HepG2 (cell line): Measurements from ENCODE around the gene GAN. TPM values are rescaled to one million over a fixed set of nuclear protein-coding genes. Genes with fewer than 3 reads are reported as not detected.

Experiments
- ATAC-seq: fragments of 200-7000 bp; cut with Tn5 transposase; 3 replicates; pipeline ENCODE4 v1.9.1; 2020; ENCODE audit warnings: mild to moderate bottlenecking, moderate library complexity
- BruUV-seq: library from RNA; stranded (reverse); fragments of 400-500 nt; replicated peaks from 2 replicates; lab custom pipeline; 2021; lab: Mats Ljungman, UMichigan
- CTCF ChIA-PET: fragments of 300-600 bp; formaldehyde crosslinking; extraction: SDS; loops from one replicate; lab custom pipeline; 2021; ENCODE audit warnings: low total read pairs, inconsistent platforms, low intra/inter-chr PET ratio; lab: Yijun Ruan, JAX
- POLR2A ChIA-PET: fragments of 350-600 bp; sonication (Branson Sonifier 250); formaldehyde crosslinking; loops from one replicate; lab custom pipeline; 2020; ENCODE audit warnings: antibody characterized with exemption, inconsistent platforms; lab: Yijun Ruan, JAX
- DNase-seq: peaks from one replicate; pipeline ENCODE4 v3.0.0-alpha.2; 2015; ENCODE audit warnings: low spot score
- FAIRE-seq: peaks from 3 replicates; lab custom pipeline; 2011; peaks lifted over from hg19 to GRCh38; lab: Jason Lieb, UNC
- H2AFZ ChIP-seq: one replicate; pipeline ENCODE4 v1.6.1; 2011; ENCODE audit warnings: low read length, inconsistent platforms
- H3K27ac ChIP-seq: fragments of 300-600 bp; 3 replicates; pipeline ENCODE4 v1.8.0; 2011; ENCODE audit warnings: mixed run types, mild to moderate bottlenecking, mixed read lengths, low read length, inconsistent platforms; ENCODE audit not compliant: insufficient read depth; ENCODE audit errors: extremely low read length
- H3K27me3 ChIP-seq, 2 experiments: fragments of 200-600 bp in 1 of 2; 2 replicates in 1 of 2; 3 replicates in 1 of 2; pipeline versions ENCODE4 v1.6.0 to v1.8.0; 2011; ENCODE audit warnings: low read length in 2 of 2, mild to moderate bottlenecking in 2 of 2, moderate library complexity in 2 of 2, inconsistent platforms in 1 of 2; ENCODE audit not compliant: insufficient read depth in 2 of 2, control insufficient read depth in 1 of 2
- H3K36me3 ChIP-seq, 2 experiments: fragments of 200-600 bp in 1 of 2; replicated peaks in 1 of 2; 2 replicates in 1 of 2; 3 replicates in 1 of 2; pipeline versions ENCODE4 v1.5.1 to v1.8.0; 2011; ENCODE audit warnings: low read length in 2 of 2, inconsistent platforms in 1 of 2; ENCODE audit not compliant: insufficient read depth in 2 of 2, control insufficient read depth in 1 of 2
- H3K4me1 ChIP-seq: 2 replicates; pipeline ENCODE4 v1.5.1; 2012; ENCODE audit warnings: low read length, inconsistent platforms; ENCODE audit not compliant: insufficient read depth
- H3K4me2 ChIP-seq: 2 replicates; pipeline ENCODE4 v1.6.0; 2011; ENCODE audit warnings: low read depth, low read length, inconsistent platforms
- H3K4me3 ChIP-seq, 3 experiments: fragments of 200-600 bp in 1 of 3; sonication (generic), shearing (Covaris generic) in 1 of 3; replicated peaks in 1 of 3; 2 replicates each; pipeline ENCODE4 v1.5.1; 2011 to 2016; ENCODE audit warnings: low read length in 3 of 3, inconsistent platforms in 2 of 3, low read depth in 2 of 3, mild to moderate bottlenecking in 2 of 3, control low read depth in 1 of 3, mixed read lengths in 1 of 3; ENCODE audit not compliant: insufficient read depth in 1 of 3
- H3K79me2 ChIP-seq: one replicate; pipeline ENCODE4 v1.6.1; 2011; ENCODE audit warnings: low read length, inconsistent platforms; ENCODE audit not compliant: insufficient read depth
- H3K9ac ChIP-seq: 2 replicates; pipeline ENCODE4 v1.6.0; 2011; ENCODE audit warnings: mild to moderate bottlenecking, low read depth, low read length, inconsistent platforms; ENCODE audit not compliant: insufficient read depth
- H3K9me3 ChIP-seq: 2 replicates; pipeline ENCODE4 v1.5.1; 2012; ENCODE audit warnings: mild to moderate bottlenecking, low read length
- H4K20me1 ChIP-seq: 2 replicates; pipeline ENCODE4 v1.6.0; 2011; ENCODE audit warnings: inconsistent platforms, mild to moderate bottlenecking, low read length, moderate library complexity; ENCODE audit not compliant: insufficient read depth
- BCL6 ChIP-seq: IDR thresholded peaks from 2 replicates; pipeline ENCODE4 v1.6.1; 2016; ENCODE audit warnings: missing genetic modification reagents, missing compliant biosample characterization
- ISX ChIP-seq: sonication (generic); formaldehyde crosslinking; conservative IDR thresholded peaks from 2 replicates; pipeline ENCODE4 v1.5.0; 2020; ENCODE audit warnings: missing genetic modification reagents
- KMT2A ChIP-seq: sonication (generic); formaldehyde crosslinking; IDR thresholded peaks from 2 replicates; pipeline ENCODE4 v1.4.0; 2020; ENCODE audit warnings: missing genetic modification reagents
- PHF21A ChIP-seq: sonication (generic); formaldehyde crosslinking; IDR thresholded peaks from 2 replicates; pipeline ENCODE4 v1.5.0; 2020; ENCODE audit warnings: mild to moderate bottlenecking, missing genetic modification reagents
- RAD21 ChIP-seq: fragments of 450-650 bp; formaldehyde crosslinking; IDR thresholded peaks from 2 replicates; pipeline ENCODE4 v1.5.0; 2020; ENCODE audit warnings: mild to moderate bottlenecking
- SMAD1 ChIP-seq: sonication (generic); formaldehyde crosslinking; IDR thresholded peaks from 2 replicates; pipeline ENCODE4 v1.4.0; 2020; ENCODE audit warnings: missing genetic modification reagents, low read depth, mild to moderate bottlenecking, borderline replicate concordance
- SSRP1 ChIP-seq: IDR thresholded peaks from 2 replicates; pipeline ENCODE4 v1.6.1; 2016; ENCODE audit warnings: control low read depth
- TARDBP ChIP-seq: sonication (generic); formaldehyde crosslinking; IDR thresholded peaks from 2 replicates; pipeline ENCODE4 v1.8.0; 2022; ENCODE audit warnings: mild to moderate bottlenecking, missing genetic modification reagents
- TERF1 ChIP-seq: sonication (generic); formaldehyde crosslinking; IDR thresholded peaks from 2 replicates; pipeline ENCODE4 v1.8.0; 2022; ENCODE audit warnings: mild to moderate bottlenecking, missing genetic modification reagents, moderate library complexity
- ZBTB1 ChIP-seq: sonication (generic); formaldehyde crosslinking; IDR thresholded peaks from 2 replicates; pipeline ENCODE4 v1.4.0; 2020; ENCODE audit warnings: missing genetic modification reagents, borderline replicate concordance
- ZFP62 ChIP-seq: sonication (generic); formaldehyde crosslinking; IDR thresholded peaks from 2 replicates; pipeline ENCODE4 v1.4.0; 2020; ENCODE audit warnings: missing genetic modification reagents
- ZNF138 ChIP-seq: sonication (generic); formaldehyde crosslinking; IDR thresholded peaks from 2 replicates; pipeline ENCODE4 v1.5.0; 2020; ENCODE audit warnings: mild to moderate bottlenecking, low read depth, missing genetic modification reagents
- ZNF337 ChIP-seq: sonication (generic); formaldehyde crosslinking; IDR thresholded peaks from 2 replicates; pipeline ENCODE4 v1.5.1; 2020; ENCODE audit warnings: missing genetic modification reagents, low read depth, mild to moderate bottlenecking, borderline replicate concordance
- ZNF407 ChIP-seq: sonication (generic); formaldehyde crosslinking; IDR thresholded peaks from one replicate; pipeline ENCODE4 v1.5.1; 2020; ENCODE audit warnings: mild to moderate bottlenecking, missing genetic modification reagents; ENCODE audit errors: not compliant biosample characterization
- WGBS: methylation state at CpG from one replicate; pipeline ENCODE4 v1.1.6; 2017; ENCODE audit warnings: low lambda C conversion rate; 5-methylcytosine and 5-hydroxymethylcytosine counted together
- in situ Hi-C: cut with HindIII; loops from 2 replicates; pipeline ENCODE4 v1.10.0; 2017; ENCODE audit warnings: low pct_unique_long_range_greater_than_20kb; ENCODE audit not compliant: extremely low pct_ligation_motif_present
- intact Hi-C: fragments of 100-400 bp; cut with micrococcal nuclease; formaldehyde crosslinking; loops from one replicate; pipeline ENCODE4 v1.10.0; 2022; ENCODE audit not compliant: unreplicated experiment
- polyA plus RNA-seq, 8 experiments: library from polyadenylated mRNA; depleted of rRNA in 3 of 8; stranded (reverse) in 7 of 8; unstranded in 1 of 8; fragments of >200 nt; fragmentation: Illumina TruSeq in 4 of 8; extraction: Trizol in 4 of 8; gene quantifications; 2 replicates each; pipeline versions ENCODE4 v1.2.1 to v1.2.3, GENCODE V29; 2011 to 2016; ENCODE audit warnings: low read depth in 4 of 8, missing spikeins in 1 of 8, mixed read lengths in 1 of 8; ENCODE audit not compliant: insufficient read depth in 1 of 8
- total RNA-seq, 5 experiments: library from RNA; depleted of rRNA; stranded (reverse); fragments of >200 nt; fragmentation: Illumina TruSeq; extraction: Trizol; gene quantifications; 2 replicates each; pipeline ENCODE4 v1.2.3, GENCODE V29; 2016; ENCODE audit warnings: low read depth in 1 of 5

GAN gene
- total and polyA plus RNA-seq, 2 of the 13 experiments (the other 11 are each of a cell fraction or from before 2014, with no cell fraction given): 4.3 to 11.0 TPM

- 100% methylated on average over 2 of the region's 2 CpGs for WGBS
- no peak for DNase-seq
- TF ChIP-seq TARDBP (no peak), SSRP1 (CRISPR knock-in tag) (no peak), PHF21A (no peak), KMT2A (no peak), ZNF407 (CRISPR knock-in tag) (no peak), ZNF138 (CRISPR knock-in tag) (no peak), ZNF337 (no peak), ZFP62 (no peak), SMAD1 (no peak), BCL6 (no peak), ISX (CRISPR knock-in tag) (no peak), ZBTB1 (no peak), RAD21 (CRISPR knock-in tag) (no peak), TERF1 (CRISPR knock-in tag) (no peak)
- H3K4me1 ChIP-seq: peaks cover 26% of the 10 kb centered on the region
- intact Hi-C loops (no loop called here), in situ Hi-C loops (no loop called here)
- no peak overlapping the region for H3K4me2 ChIP-seq
- no peak for FAIRE-seq
- H3K27me3 ChIP-seq: no peaks in the 10 kb centered on the region
- CTCF ChIA-PET: no interaction called here
- no TSS peak for BruUV-seq
- no peak overlapping the region for H2AFZ ChIP-seq
- POLR2A ChIA-PET: no interaction called here
- H3K4me3 ChIP-seq: no peak overlapping the region
- no peak for ATAC-seq
- no peak overlapping the region for H3K9ac ChIP-seq
- peaks cover 2 to 4% of the 10 kb centered on the region in 2 experiments; a peak in 1 of 5 replicates for H3K36me3 ChIP-seq
- H3K27ac ChIP-seq: no peak overlapping the region
- H3K9me3 ChIP-seq: no peaks in the 10 kb centered on the region
- peaks cover 2% of the 10 kb centered on the region; the same call in 1 of the 2 replicates for H4K20me1 ChIP-seq
- H3K79me2 ChIP-seq: peaks cover 70% of the 10 kb centered on the region
Measured at GRCh38 chr16:81321039-81321438, 6.3 kb downstream of the GAN start.
